ENCODE data around the gene TMEM168. TPM values are rescaled to one million over a fixed set of nuclear protein-coding genes. Genes with fewer than 3 reads are reported as not detected.
"Not testable (repeated sequence)": the region's sequence is repeated elsewhere in the genome, so short reads cannot be mapped to it uniquely, and the experiment has no call there.

The TMEM168 gene
- total RNA-seq, 4 donors from 2014 or later: 13.7 to 22.8 (median 16.4) TPM

GRCh38 chr7:112735261-112735660 is 54.9 kb downstream of the TMEM168 start:
- WGBS: 92% methylated on average over 1 of the region's 1 CpG

DNA sequence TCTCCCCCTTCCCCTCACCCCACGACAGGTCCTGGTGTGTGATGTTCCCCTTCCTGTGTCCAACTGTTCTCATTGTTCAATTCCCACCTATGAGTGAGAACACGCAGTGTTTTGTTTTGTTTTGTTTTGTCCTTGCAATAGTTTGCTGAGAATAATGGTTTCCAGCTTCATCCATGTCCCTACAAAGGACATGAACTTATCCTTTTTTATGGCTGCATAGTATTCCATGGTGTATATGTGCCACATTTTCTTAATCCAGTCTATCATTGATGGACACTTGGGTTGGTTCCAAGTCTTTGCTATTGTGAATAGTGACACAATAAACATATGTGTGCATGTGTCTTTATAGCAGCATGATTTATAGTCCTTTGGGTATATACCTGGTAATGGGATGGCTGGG is 58.9 kb downstream of the TMEM168 start:
- DNase-seq (ENCODE audit: extremely low spot score); intact Hi-C loops (cut with DNase I): not testable (repeated sequence)
- peaks cover 0 to 71% (median 51%) of the 10 kb centered on the region in 4 donors for H3K9me3 ChIP-seq

More at GRCh38 chr7:112735261-112735660, 54.9 kb downstream of the TMEM168 start:
- intact Hi-C loops (cut with DNase I): no loop called here
- no peaks in the 10 kb centered on the region for H3K27me3 ChIP-seq
- TF ChIP-seq, protein P1, sequence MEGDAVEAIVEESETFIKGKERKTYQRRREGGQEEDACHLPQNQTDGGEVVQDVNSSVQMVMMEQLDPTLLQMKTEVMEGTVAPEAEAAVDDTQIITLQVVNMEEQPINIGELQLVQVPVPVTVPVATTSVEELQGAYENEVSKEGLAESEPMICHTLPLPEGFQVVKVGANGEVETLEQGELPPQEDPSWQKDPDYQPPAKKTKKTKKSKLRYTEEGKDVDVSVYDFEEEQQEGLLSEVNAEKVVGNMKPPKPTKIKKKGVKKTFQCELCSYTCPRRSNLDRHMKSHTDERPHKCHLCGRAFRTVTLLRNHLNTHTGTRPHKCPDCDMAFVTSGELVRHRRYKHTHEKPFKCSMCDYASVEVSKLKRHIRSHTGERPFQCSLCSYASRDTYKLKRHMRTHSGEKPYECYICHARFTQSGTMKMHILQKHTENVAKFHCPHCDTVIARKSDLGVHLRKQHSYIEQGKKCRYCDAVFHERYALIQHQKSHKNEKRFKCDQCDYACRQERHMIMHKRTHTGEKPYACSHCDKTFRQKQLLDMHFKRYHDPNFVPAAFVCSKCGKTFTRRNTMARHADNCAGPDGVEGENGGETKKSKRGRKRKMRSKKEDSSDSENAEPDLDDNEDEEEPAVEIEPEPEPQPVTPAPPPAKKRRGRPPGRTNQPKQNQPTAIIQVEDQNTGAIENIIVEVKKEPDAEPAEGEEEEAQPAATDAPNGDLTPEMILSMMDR (IDR thresholded peaks at IDR 0.05): no peak
- no peak for TF ChIP-seq POLR2AphosphoS5 (IDR thresholded peaks at IDR 0.05)
- TF ChIP-seq EP300 (IDR thresholded peaks at IDR 0.05): no peak
- TF ChIP-seq POLR2A (IDR thresholded peaks at IDR 0.05; ENCODE audit: low read depth): no peak
- no peak overlapping the region for H3K27ac ChIP-seq (replicated peaks in 1 of 4)
- no peak for DNase-seq (ENCODE audit: extremely low spot score)
- H3K9me3 ChIP-seq: peaks cover 0 to 51% (median 40%) of the 10 kb centered on the region in 4 donors
- H3K4me3 ChIP-seq: no peak overlapping the region
- H3K36me3 ChIP-seq: no peaks in the 10 kb centered on the region
- no peaks in the 10 kb centered on the region for H3K4me1 ChIP-seq

DNA sequence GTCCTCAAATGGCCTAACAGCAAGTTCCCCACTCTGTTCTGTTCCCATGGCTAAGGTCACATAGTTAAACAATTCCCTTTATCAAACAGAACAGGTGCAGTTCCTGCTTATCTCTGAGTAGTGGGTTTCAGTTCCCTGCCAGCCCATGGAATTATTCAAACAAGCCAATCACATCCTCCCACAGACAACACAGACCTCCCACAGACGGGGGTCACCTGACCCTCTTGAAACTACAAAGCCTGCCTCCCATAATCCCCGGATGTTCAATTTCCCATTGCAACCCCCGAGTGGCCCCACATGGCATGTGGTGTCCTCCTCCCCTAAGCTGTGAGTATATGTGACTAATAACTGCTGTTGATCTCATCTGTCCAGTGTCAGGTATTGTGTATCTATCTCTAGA is 64.1 kb downstream of the TMEM168 start:
- no peaks in the 10 kb centered on the region for H3K4me1 ChIP-seq
- H3K27me3 ChIP-seq: no peaks in the 10 kb centered on the region
- peaks cover 0 to 42% (median 22%) of the 10 kb centered on the region in 4 donors for H3K9me3 ChIP-seq
- 78% methylated on average over 3 of the region's 3 CpGs for WGBS
- no peak overlapping the region for H3K27ac ChIP-seq (replicated peaks in 1 of 4)
- no peak for TF ChIP-seq POLR2AphosphoS5 (IDR thresholded peaks at IDR 0.05)
- H3K36me3 ChIP-seq: no peaks in the 10 kb centered on the region
- no peak for DNase-seq (ENCODE audit: extremely low spot score)
- no peak overlapping the region for H3K4me3 ChIP-seq
- intact Hi-C loops (cut with DNase I): no loop called here

More for the DNA sequence above, 58.9 kb downstream of the TMEM168 start:
- H3K4me3 ChIP-seq; H3K27ac ChIP-seq (replicated peaks in 1 of 4); H3K36me3 ChIP-seq; H3K27me3 ChIP-seq; H3K4me1 ChIP-seq: not testable (repeated sequence)
- 89% methylated on average over 2 of the region's 2 CpGs for WGBS

DNA sequence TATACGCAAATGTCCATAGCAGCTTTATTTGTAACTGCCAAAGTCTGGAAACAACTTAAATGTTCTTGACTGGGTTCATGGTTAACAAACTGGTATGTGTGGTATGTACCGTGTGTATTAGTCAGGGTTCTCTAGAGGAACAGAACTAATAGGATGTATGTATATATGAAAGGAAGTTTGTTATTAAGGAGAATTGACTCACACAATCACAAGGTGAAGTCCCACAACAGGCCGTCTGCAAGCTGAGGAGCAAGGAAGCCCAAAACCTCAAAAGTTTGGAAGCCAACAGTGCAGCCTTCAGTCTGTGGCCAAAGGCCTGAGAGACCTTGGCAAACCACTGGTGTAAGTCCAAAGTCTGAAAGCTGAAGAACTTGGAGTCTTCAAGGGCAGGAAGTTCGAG is 66.8 kb downstream of the TMEM168 start:
- Histone ChIP-seq H3K27ac (replicated peaks in 1 of 4) (no peak overlapping the region), H3K4me3 (no peak overlapping the region), H3K27me3 (no peaks in the 10 kb centered on the region), H3K36me3 (no peaks in the 10 kb centered on the region), H3K9me3 (peaks cover 0 to 27% (median 18%) of the 10 kb centered on the region in 4 donors), H3K4me1 (no peaks in the 10 kb centered on the region)
- WGBS: 83% methylated on average over 4 of the region's 4 CpGs
- intact Hi-C loops (cut with DNase I): no loop called here
- no peak for TF ChIP-seq POLR2A (IDR thresholded peaks at IDR 0.05; ENCODE audit: low read depth)
- TF ChIP-seq EP300 (IDR thresholded peaks at IDR 0.05): no peak
- TF ChIP-seq, protein P1 (IDR thresholded peaks at IDR 0.05): no peak
- TF ChIP-seq POLR2AphosphoS5 (IDR thresholded peaks at IDR 0.05): no peak
- no peak for DNase-seq (ENCODE audit: extremely low spot score)

GRCh38 chr7:112721366-112721765 is 68.8 kb downstream of the TMEM168 start:
- TF ChIP-seq EP300 (IDR thresholded peaks at IDR 0.05): no peak
- no peak for TF ChIP-seq POLR2A (IDR thresholded peaks at IDR 0.05; ENCODE audit: low read depth)
- intact Hi-C loops (cut with DNase I): no loop called here
- whole genome bisulfite sequencing: 48% methylated on average over 1 of the region's 1 CpG
- Histone ChIP-seq H3K9me3 (peaks cover 0 to 19% (median 14%) of the 10 kb centered on the region in 4 donors), H3K27ac (replicated peaks in 1 of 4) (no peak overlapping the region), H3K4me1 (no peaks in the 10 kb centered on the region), H3K27me3 (no peaks in the 10 kb centered on the region), H3K36me3 (no peaks in the 10 kb centered on the region), H3K4me3 (no peak overlapping the region)
- no peak for DNase-seq (ENCODE audit: extremely low spot score)

DNA sequence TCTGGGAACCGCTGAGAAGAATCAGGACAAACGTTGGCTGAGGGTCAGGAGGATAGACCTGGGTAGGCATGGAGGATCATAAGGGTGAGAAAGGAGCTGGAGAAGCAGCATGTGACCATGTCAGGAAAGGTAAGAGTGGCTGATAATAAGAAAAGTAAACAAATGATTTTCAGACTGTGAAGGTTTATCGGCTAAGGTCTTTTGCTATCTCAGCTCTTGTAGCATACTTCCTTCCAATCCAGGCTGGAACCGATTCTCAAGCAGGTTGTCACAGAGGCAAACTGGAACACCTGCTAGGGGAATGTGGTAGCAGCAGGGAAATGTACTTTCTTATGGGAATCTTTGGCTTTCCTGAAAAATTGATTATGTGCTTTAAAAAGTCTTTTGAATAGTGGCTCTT is 74.7 kb downstream of the TMEM168 start:
- no peak for DNase-seq (ENCODE audit: extremely low spot score)
- intact Hi-C loops (cut with DNase I): no loop called here
- Histone ChIP-seq H3K4me1 (no peaks in the 10 kb centered on the region), H3K27ac (replicated peaks in 1 of 4) (no peak overlapping the region), H3K36me3 (no peaks in the 10 kb centered on the region), H3K9me3 (peaks cover 0 to 24% (median 10%) of the 10 kb centered on the region in 4 donors), H3K4me3 (no peak overlapping the region), H3K27me3 (no peaks in the 10 kb centered on the region)
- TF ChIP-seq EP300 (IDR thresholded peaks at IDR 0.05): no peak
- no peak for TF ChIP-seq POLR2AphosphoS5 (IDR thresholded peaks at IDR 0.05)
- TF ChIP-seq POLR2A (IDR thresholded peaks at IDR 0.05; ENCODE audit: low read depth): no peak
- TF ChIP-seq, protein P1 (IDR thresholded peaks at IDR 0.05): no peak
- 88% methylated on average over 4 of the region's 4 CpGs for WGBS
